Renal cortical epithelial cell (primary cell): ENCODE data around the gene OPN5. TPM values are rescaled to one million over a fixed set of nuclear protein-coding genes. Genes with fewer than 3 reads are reported as not detected.
A peak's percentile ranks its signal among the peaks of the same experiment; 100 is the strongest.

Experiments used
- DNase-seq: peaks from one replicate; pipeline ENCODE4 v3.0.0-alpha.2; 2011; ENCODE audit warnings: low read depth
- total RNA-seq: library from RNA; depleted of rRNA; stranded (reverse); fragments of >200 nt; gene quantifications from 2 replicates; pipeline ENCODE4 v1.2.3, GENCODE V29; 2014

OPN5 gene
- total RNA-seq, 1 donor from 2014 or later: under 0.01 TPM

- DNase-seq: no peak
Observed at GRCh38 chr6:47788498-47788884, 6.7 kb downstream of the OPN5 start.

GRCh38 chr6:47789553-47789952, 7.7 kb downstream of the OPN5 start:
- DNase-seq: no peak

GRCh38 chr6:47792216-47792733, 10.4 kb downstream of the OPN5 start:
- peak; percentile 13 for DNase-seq

GRCh38 chr6:47794577-47795135, 12.8 kb downstream of the OPN5 start:
- DNase-seq: no peak

GRCh38 chr6:47801984-47802383, 20.2 kb downstream of the OPN5 start:
- DNase-seq: no peak

GRCh38 chr6:47804821-47805220, 23.0 kb downstream of the OPN5 start:
- no peak for DNase-seq

GRCh38 chr6:47809873-47810272, 28.0 kb downstream of the OPN5 start:
- DNase-seq: peak; percentile 19

- peak; percentile 21 for DNase-seq
Observed at GRCh38 chr6:47810885-47811284, 29.1 kb downstream of the OPN5 start.

- DNase-seq: no peak
Observed at GRCh38 chr6:47811443-47811842, 29.6 kb downstream of the OPN5 start.

GRCh38 chr6:47817749-47818148, 35.9 kb downstream of the OPN5 start:
- no peak for DNase-seq

- no peak for DNase-seq
Observed at GRCh38 chr6:47819461-47819860, 37.6 kb downstream of the OPN5 start.

- DNase-seq: peak; percentile 12
Observed at GRCh38 chr6:47822856-47823554, 41.2 kb downstream of the OPN5 start.

- peak; percentile 9 for DNase-seq
Observed at GRCh38 chr6:47832386-47833100, 50.7 kb downstream of the OPN5 start.

- no peak for DNase-seq
Observed at GRCh38 chr6:47834196-47834595, 52.4 kb downstream of the OPN5 start.

- DNase-seq: peak; percentile 63
Observed at GRCh38 chr6:47836046-47836445, 54.2 kb downstream of the OPN5 start.

- DNase-seq: peak; percentile 78
Observed at GRCh38 chr6:47836639-47837038, 54.8 kb downstream of the OPN5 start.

GRCh38 chr6:47839645-47840044, 57.8 kb downstream of the OPN5 start:
- no peak for DNase-seq

- no peak for DNase-seq
Observed at GRCh38 chr6:47844881-47845280, 63.0 kb downstream of the OPN5 start.

GRCh38 chr6:47846752-47847151, 64.9 kb downstream of the OPN5 start:
- DNase-seq: no peak

- no peak for DNase-seq
Observed at GRCh38 chr6:47851091-47851490, 69.3 kb downstream of the OPN5 start.

GRCh38 chr6:47852727-47853126, 70.9 kb downstream of the OPN5 start:
- no peak for DNase-seq

GRCh38 chr6:47853766-47854165, 71.9 kb downstream of the OPN5 start:
- peak; percentile 5 for DNase-seq

- DNase-seq: no peak
Observed at GRCh38 chr6:47854971-47855370, 73.1 kb downstream of the OPN5 start.
